Body of pancreas (tissue), 4 donors: ENCODE measurements around the gene ASAP2.

ENCODE experiments used
- POLR2A ChIP-seq, 3 donors: fragments of 450-650 bp; IDR thresholded peaks; one replicate each; pipeline ENCODE4 v1.6.1; 2016; ENCODE audit warnings: antibody characterized with exemption in 3 of 3, mild to moderate bottlenecking in 2 of 3
- TF ChIP-seq, protein P1 (sequence below), 7 experiments: fragments of 450-650 bp in 4 of 7; fragments of 200-600 bp in 3 of 7; sonication (generic) in 3 of 7; IDR thresholded peaks; one replicate each; pipeline ENCODE4 v1.5.1; 2016 to 2019; ENCODE audit warnings: antibody characterized with exemption in 7 of 7

DNA sequence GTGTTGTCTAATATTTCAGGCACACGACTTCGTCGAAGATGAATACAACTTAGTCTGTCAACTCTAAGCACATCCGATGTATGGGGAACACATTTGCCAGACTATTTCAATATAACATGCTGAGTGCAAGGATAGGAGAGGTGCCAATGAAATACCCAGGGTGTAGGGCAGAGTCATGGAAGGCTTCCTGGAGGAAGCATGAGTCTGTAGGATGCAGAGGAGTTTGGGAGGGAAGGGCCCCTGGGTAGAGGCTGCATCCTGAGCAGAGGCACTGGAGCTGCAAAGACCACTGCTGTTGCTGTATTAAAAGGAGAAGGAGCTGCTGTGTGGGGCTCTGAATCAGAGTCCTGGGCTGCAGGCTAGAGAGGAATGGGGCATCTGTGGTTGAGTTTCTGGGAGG, 89.9 kb downstream of the ASAP2 start:
- TF ChIP-seq, protein P1, sequence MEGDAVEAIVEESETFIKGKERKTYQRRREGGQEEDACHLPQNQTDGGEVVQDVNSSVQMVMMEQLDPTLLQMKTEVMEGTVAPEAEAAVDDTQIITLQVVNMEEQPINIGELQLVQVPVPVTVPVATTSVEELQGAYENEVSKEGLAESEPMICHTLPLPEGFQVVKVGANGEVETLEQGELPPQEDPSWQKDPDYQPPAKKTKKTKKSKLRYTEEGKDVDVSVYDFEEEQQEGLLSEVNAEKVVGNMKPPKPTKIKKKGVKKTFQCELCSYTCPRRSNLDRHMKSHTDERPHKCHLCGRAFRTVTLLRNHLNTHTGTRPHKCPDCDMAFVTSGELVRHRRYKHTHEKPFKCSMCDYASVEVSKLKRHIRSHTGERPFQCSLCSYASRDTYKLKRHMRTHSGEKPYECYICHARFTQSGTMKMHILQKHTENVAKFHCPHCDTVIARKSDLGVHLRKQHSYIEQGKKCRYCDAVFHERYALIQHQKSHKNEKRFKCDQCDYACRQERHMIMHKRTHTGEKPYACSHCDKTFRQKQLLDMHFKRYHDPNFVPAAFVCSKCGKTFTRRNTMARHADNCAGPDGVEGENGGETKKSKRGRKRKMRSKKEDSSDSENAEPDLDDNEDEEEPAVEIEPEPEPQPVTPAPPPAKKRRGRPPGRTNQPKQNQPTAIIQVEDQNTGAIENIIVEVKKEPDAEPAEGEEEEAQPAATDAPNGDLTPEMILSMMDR (IDR thresholded peaks at IDR 0.05), result no peak
- no peak for TF ChIP-seq POLR2A (IDR thresholded peaks at IDR 0.05)
